HG02973 (cell line): ENCODE results near the gene WASF3.

Experiments
- ATAC-seq: cut with Tn5 transposase; IDR thresholded peaks from one replicate; pipeline ENCODE4 v1.9.1; 2021; ENCODE audit warnings: moderate library complexity; ENCODE audit not compliant: unreplicated experiment

WASF3 gene

DNA sequence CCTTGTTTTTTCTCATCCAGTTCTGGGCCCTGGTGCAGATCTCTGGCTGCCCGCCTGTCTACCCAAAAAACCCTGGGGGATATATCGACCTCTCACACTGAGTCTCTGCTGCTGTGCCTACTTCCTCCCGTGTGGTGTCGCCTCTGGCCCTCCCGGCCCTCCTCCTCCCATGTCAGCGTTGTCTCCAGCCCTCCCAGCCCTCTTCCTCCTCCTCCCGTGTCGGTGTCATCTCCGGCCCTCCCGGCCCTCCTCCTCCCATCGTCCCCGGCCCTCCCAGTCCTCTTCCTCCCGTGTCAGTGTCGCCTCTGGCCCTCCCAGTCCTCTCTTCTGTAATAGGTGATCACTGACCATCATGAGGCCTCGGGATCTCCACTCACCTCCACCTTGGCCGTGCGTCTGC lies 121.3 kb downstream of the WASF3 start:
- ATAC-seq, result no peak

DNA sequence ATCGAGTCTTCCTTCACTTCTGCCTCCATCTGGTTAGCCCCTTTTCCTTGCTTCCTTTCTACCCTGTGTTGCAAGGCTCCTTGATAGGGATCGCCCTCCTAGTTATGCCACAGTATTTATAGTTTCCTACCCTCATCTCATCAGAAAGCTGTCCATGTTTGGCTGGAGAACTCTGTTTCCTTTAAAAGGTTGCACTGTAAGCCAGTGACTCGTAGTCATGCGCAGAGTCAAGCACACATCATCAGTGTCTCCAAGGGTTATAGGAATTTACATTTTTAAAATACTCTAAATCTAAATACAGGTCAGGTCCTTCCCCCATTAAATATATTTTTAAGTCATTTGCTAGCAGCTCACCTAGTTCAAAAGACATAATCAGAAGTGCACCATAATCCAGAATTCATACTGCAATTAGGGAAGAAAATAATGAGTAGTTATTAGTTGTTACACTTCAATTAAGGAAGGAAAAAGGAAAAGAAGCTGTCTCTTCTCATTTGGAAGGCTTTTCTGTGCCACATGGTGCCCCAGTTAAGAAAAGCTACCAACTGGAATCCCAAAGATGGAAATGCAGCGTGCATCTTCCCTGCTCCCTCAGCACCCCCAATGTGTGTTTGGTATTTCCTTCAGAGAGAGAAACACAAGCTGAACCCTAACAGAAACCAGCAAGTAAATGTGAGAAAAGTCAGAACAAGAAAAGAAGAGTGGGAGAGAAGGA lies 122.1 kb downstream of the WASF3 start:
- ATAC-seq, result no peak

- ATAC-seq, result no peak
These were observed 122.6 kb downstream of the WASF3 start for GRCh38 chr13:26680123-26680450.

- ATAC-seq, result no peak
These were observed 123.1 kb downstream of the WASF3 start for GRCh38 chr13:26680572-26680971.

- ATAC-seq, result no peak
These were observed 123.6 kb downstream of the WASF3 start for GRCh38 chr13:26681036-26681435.

GRCh38 chr13:26682606-26683005 lies 125.1 kb downstream of the WASF3 start:
- ATAC-seq, result no peak

DNA sequence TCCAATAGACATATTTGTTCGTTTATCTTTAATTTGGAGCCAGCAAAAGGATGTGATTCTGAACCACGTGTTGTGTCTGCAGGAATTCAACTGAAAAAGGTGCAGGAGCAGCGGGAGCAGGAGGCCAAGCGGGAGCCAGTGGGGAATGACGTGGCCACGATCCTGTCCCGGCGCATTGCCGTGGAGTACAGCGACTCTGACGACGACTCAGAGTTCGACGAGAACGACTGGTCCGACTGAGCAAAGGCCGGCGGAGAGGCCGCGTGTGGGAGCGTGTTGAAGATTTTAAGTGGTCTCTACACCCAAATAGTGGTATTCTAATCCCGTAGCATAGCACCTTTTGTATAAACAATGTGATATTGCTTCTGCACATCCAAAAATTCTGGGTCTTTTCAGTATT lies 128.1 kb downstream of the WASF3 start:
- ATAC-seq, result no peak

- no peak for ATAC-seq
These were observed 128.8 kb downstream of the WASF3 start for GRCh38 chr13:26686285-26686684.

- ATAC-seq, result no peak
These were observed 130.8 kb downstream of the WASF3 start for GRCh38 chr13:26688286-26688685.

DNA sequence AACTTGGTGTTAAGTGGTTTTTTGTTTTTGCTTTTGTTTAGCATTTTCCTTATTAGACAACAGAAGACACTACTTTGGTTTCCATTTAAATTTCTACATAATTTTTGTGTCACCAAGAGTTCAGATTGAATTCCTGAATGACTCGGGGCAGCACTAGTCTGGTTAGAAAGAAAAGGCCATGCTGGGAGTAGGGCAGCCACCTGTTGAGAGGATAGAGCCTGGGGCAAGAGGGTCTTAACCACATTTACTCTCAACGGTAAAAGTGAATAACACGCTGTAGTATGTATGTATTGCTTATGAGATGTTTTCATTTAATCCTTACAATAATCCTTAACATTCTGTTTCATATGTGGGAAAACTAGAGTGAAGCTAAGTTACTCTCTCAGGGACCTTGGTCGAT lies 131.5 kb downstream of the WASF3 start:
- ATAC-seq, result no peak

GRCh38 chr13:26693749-26694463 lies 136.4 kb downstream of the WASF3 start:
- no peak for ATAC-seq

GRCh38 chr13:26694609-26695359 lies 137.3 kb downstream of the WASF3 start:
- ATAC-seq, result no peak

GRCh38 chr13:26695360-26695705 lies 137.8 kb downstream of the WASF3 start:
- no peak for ATAC-seq

DNA sequence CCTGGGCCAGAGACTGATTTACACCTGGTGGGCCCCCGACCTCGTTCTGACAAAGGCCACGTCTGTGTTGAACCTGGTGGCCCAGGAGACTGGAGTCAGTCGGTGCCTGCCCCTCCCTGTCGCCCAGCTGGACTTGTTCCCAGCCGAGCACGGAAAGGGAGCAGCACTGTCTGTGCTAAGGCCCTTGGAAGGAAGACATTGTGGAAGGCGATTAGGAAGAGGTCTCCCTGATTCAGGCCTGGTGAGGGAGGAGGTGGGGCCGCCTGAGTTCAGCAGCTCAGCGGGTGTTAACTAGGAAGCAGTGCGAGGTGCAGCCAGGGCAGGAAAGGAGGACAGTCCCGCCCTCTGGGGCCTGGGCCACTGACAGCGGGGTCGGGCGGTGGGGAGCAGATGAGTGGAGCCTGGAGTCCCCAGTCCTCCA lies 138.4 kb downstream of the WASF3 start:
- ATAC-seq, result no peak

- ATAC-seq, result no peak
These were observed 139.8 kb downstream of the WASF3 start for GRCh38 chr13:26697069-26697955.

DNA sequence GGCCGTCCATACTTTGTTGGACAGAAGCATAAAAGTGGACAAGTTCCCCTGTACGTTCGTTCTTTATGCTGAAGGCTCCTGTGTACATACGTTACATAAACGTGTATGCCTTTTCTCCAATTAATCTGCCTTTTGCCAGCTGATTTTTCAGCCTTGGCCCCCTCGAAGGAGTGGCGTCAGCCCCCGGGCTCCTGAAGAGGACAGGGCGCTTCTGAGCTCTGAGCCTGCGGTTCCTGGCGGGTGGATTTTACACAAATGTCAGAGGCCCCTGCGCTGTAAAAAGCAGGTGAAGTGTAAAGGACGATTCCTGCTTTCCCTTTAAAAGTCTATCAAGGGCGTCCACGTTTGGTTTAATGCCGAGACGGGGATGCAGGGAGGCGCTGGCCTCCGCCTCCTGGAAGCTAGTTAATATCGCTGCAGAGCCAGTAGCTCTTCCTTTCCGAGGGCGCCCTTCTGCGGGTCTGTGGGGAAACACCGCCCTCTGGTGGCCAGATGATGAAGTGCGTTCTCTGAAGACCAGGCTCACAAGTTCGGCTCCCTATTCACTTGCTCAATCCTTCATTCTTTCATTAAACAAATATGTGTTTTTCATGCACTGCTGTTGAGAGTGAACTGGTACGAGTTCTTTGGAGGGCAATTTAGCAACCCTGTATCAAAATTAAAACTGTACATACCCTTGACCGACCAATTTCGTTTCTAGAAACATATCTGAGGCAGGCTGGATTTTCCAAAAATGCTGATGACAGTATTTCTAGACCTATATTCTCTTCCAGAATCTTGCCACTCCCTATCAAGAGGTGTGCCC lies 141.1 kb downstream of the WASF3 start:
- no peak for ATAC-seq

DNA sequence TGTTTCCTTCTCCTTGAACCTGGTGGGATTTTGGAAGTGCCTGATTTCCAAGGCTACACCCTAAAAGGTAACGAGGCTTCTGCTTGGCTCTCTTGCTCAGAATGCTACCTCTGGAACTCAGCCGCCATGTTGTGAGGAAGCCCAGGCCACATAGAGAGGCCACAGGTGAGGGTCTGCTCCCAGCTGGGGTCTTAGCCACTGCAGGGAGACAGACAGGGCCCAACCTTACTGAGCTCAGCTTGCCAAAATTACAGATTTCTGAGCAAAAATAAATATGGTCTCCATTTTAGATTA lies 141.7 kb downstream of the WASF3 start:
- ATAC-seq, result no peak

DNA sequence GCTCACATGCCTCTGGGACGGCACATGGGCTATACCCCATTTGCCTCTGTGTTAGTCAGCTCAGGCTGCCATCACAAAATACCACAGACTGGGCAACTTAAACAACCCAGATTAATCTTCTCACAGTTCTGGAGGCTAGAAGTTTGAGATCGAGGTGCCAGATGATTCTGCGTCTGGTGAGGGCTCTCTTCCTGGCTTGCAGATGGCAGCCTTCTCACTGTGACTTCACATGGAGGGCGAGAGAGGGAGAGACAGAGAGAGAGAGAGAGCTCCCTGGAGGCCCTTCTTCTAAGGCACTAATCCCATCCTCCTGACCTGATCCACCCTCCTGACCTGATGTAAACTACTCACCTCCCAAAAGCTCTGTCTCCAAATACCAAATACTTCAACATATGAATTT lies 148.1 kb downstream of the WASF3 start:
- ATAC-seq, result no peak

- ATAC-seq, result no peak
These were observed 148.9 kb downstream of the WASF3 start for GRCh38 chr13:26706381-26706780.

DNA sequence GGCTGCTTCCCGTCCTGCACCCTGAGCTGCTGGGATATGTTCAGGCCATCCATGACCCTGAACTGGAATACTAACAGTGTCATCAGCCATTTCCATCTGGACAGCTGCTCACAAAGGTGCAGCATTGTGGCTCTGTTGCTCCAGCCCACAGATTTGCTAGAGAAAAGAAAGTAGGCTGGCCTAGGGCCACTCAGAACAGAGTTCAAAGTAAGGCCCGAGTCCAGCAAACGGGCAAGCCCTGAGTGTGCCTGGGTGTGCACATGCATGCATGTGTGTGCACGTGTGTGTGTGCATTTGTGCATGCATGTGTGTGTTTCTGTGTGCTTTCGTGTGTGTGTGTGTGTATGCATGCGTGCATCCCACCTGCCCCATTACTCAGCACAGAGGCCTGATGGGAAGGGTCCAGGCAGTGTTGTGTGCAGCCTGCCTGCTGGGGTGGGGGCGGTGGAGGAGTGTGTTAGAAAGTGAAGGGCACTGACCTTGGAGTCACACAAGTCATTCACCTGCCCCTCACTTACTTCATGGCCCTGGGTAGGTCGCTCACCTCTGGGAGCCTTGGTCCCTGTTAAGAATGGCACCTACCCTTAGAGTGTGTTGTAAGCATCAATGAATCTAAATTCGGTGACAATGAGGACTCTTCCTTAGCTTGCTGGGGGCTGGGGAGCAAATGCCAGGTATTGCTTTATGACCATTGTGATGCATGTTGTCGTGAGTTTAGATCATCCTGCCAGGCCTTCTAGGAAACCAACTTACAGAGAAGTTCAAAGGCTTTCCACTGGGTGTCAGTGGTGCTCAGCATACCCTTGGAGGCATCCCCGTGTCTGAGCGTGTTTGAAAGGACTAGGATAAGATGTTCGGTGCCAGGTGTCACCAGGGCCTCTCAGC lies 149.9 kb downstream of the WASF3 start:
- no peak for ATAC-seq
